Muscle of leg (tissue), 11 donors: ENCODE data around the gene ARL15. TPM values are rescaled to one million over a fixed set of nuclear protein-coding genes. Genes with fewer than 3 reads are reported as not detected.

ENCODE experiments used
- DNase-seq: peaks from one replicate; pipeline ENCODE4 v3.0.0; 2013
- H3K27ac ChIP-seq: one replicate; pipeline ENCODE4 v1.5.1; 2013; ENCODE audit warnings: mild to moderate bottlenecking, low read length, control low read depth
- H3K27me3 ChIP-seq: one replicate; pipeline ENCODE4 v1.6.1; 2013; ENCODE audit warnings: low read length; ENCODE audit not compliant: control insufficient read depth, insufficient read depth
- H3K36me3 ChIP-seq: one replicate; pipeline ENCODE4 v1.6.1; 2013; ENCODE audit warnings: low read length; ENCODE audit not compliant: control insufficient read depth, insufficient read depth
- H3K4me1 ChIP-seq: one replicate; pipeline ENCODE4 v1.6.1; 2013; ENCODE audit warnings: low read length; ENCODE audit not compliant: control insufficient read depth, insufficient read depth
- H3K4me3 ChIP-seq: one replicate; pipeline ENCODE4 v1.5.1; 2013; ENCODE audit warnings: low read length, control low read depth
- H3K9me3 ChIP-seq: replicated peaks from 2 replicates; pipeline ENCODE4 v1.6.1; 2013; ENCODE audit warnings: low read depth, low read length; ENCODE audit not compliant: control insufficient read depth
- WGBS: methylation state at CpG from one replicate; pipeline ENCODE4 v1.1.5; 2013; ENCODE audit warnings: missing lambda C conversion rate; ENCODE audit not compliant: insufficient coverage; 5-methylcytosine and 5-hydroxymethylcytosine counted together
- polyA plus RNA-seq, 8 donors: library from polyadenylated mRNA; unstranded; fragments of 120-200 nt; gene quantifications; one replicate each; pipeline versions ENCODE4 v1.2.1 to v1.2.3, GENCODE V29; 2013; ENCODE audit warnings: inconsistent platforms in 1 of 8, low replicate concordance in 1 of 8; ENCODE audit not compliant: insufficient read length in 8 of 8, insufficient read depth in 1 of 8
- total RNA-seq: library from RNA; stranded (reverse); fragments of 120-200 nt; gene quantifications from one replicate; pipeline ENCODE4 v1.2.4, GENCODE V29; 2013

The ARL15 gene
- total and polyA plus RNA-seq, 9 donors: 18.4 to 37.1 (median 23.8) TPM

GRCh38 chr5:54275361-54275760, 35.0 kb downstream of the ARL15 start:
- WGBS: no CpG with 5 or more reads among the region's 4 CpGs
- Histone ChIP-seq H3K27me3 (no peaks in the 10 kb centered on the region), H3K36me3 (peaks cover 3% of the 10 kb centered on the region), H3K9me3 (peaks cover 5% of the 10 kb centered on the region), H3K4me3 (no peak overlapping the region), H3K27ac (no peak overlapping the region), H3K4me1 (no peaks in the 10 kb centered on the region)
- DNase-seq: no peak

GRCh38 chr5:54274944-54275343, 35.4 kb downstream of the ARL15 start:
- no peak overlapping the region for H3K27ac ChIP-seq
- peaks cover 3% of the 10 kb centered on the region for H3K36me3 ChIP-seq
- H3K9me3 ChIP-seq: peaks cover 3% of the 10 kb centered on the region
- H3K27me3 ChIP-seq: no peaks in the 10 kb centered on the region
- H3K4me1 ChIP-seq: no peaks in the 10 kb centered on the region
- no peak for DNase-seq
- 92% methylated on average over 2 of the region's 2 CpGs for WGBS
- no peak overlapping the region for H3K4me3 ChIP-seq

- DNase-seq: no peak
- no peaks in the 10 kb centered on the region for H3K4me1 ChIP-seq
- no peaks in the 10 kb centered on the region for H3K36me3 ChIP-seq
- WGBS: 84% methylated on average over 4 of the region's 6 CpGs
- H3K4me3 ChIP-seq: no peak overlapping the region
- no peaks in the 10 kb centered on the region for H3K9me3 ChIP-seq
- H3K27me3 ChIP-seq: no peaks in the 10 kb centered on the region
- no peak overlapping the region for H3K27ac ChIP-seq
Measured at GRCh38 chr5:54273715-54274114, 36.7 kb downstream of the ARL15 start.

GRCh38 chr5:54272746-54273145, 37.6 kb downstream of the ARL15 start:
- WGBS: no CpG with 5 or more reads among the region's 1 CpG
- Histone ChIP-seq H3K4me1 (no peaks in the 10 kb centered on the region), H3K27me3 (no peaks in the 10 kb centered on the region), H3K9me3 (no peaks in the 10 kb centered on the region), H3K27ac (no peak overlapping the region), H3K4me3 (no peak overlapping the region), H3K36me3 (no peaks in the 10 kb centered on the region)
- DNase-seq: no peak

- no peak overlapping the region for H3K27ac ChIP-seq
- H3K27me3 ChIP-seq: no peaks in the 10 kb centered on the region
- H3K36me3 ChIP-seq: no peaks in the 10 kb centered on the region
- no peaks in the 10 kb centered on the region for H3K9me3 ChIP-seq
- H3K4me3 ChIP-seq: no peak overlapping the region
- no peak for DNase-seq
- WGBS: 85% methylated on average over 2 of the region's 6 CpGs
- no peaks in the 10 kb centered on the region for H3K4me1 ChIP-seq
Measured at GRCh38 chr5:54270326-54270725, 40.0 kb downstream of the ARL15 start.

- H3K36me3 ChIP-seq: no peaks in the 10 kb centered on the region
- H3K9me3 ChIP-seq: no peaks in the 10 kb centered on the region
- no peaks in the 10 kb centered on the region for H3K4me1 ChIP-seq
- no peak overlapping the region for H3K4me3 ChIP-seq
- no peaks in the 10 kb centered on the region for H3K27me3 ChIP-seq
- DNase-seq: no peak
- no peak overlapping the region for H3K27ac ChIP-seq
Measured at GRCh38 chr5:54264574-54264973, 45.8 kb downstream of the ARL15 start.

GRCh38 chr5:54263447-54263846, 46.9 kb downstream of the ARL15 start:
- Histone ChIP-seq H3K4me1 (no peaks in the 10 kb centered on the region), H3K27me3 (no peaks in the 10 kb centered on the region), H3K4me3 (no peak overlapping the region), H3K36me3 (no peaks in the 10 kb centered on the region), H3K27ac (no peak overlapping the region), H3K9me3 (no peaks in the 10 kb centered on the region)
- DNase-seq: no peak
- whole genome bisulfite sequencing: no CpG with 5 or more reads among the region's 1 CpG

- WGBS: no CpG with 5 or more reads among the region's 3 CpGs
- no peak overlapping the region for H3K27ac ChIP-seq
- DNase-seq: no peak
Measured at GRCh38 chr5:54261596-54261995, 48.8 kb downstream of the ARL15 start.

GRCh38 chr5:54259981-54260380, 50.4 kb downstream of the ARL15 start:
- no peak overlapping the region for H3K4me3 ChIP-seq
- DNase-seq: no peak
- no peaks in the 10 kb centered on the region for H3K4me1 ChIP-seq
- no peaks in the 10 kb centered on the region for H3K27me3 ChIP-seq
- H3K9me3 ChIP-seq: no peaks in the 10 kb centered on the region
- H3K36me3 ChIP-seq: no peaks in the 10 kb centered on the region
- no peak overlapping the region for H3K27ac ChIP-seq
- 73% methylated on average over 2 of the region's 4 CpGs for WGBS

More at GRCh38 chr5:54261596-54261995, 48.8 kb downstream of the ARL15 start:
- H3K4me3 ChIP-seq: no peak overlapping the region
- no peaks in the 10 kb centered on the region for H3K4me1 ChIP-seq
- no peaks in the 10 kb centered on the region for H3K27me3 ChIP-seq
- no peaks in the 10 kb centered on the region for H3K36me3 ChIP-seq
- H3K9me3 ChIP-seq: no peaks in the 10 kb centered on the region

- Histone ChIP-seq H3K9me3 (no peaks in the 10 kb centered on the region), H3K4me3 (no peak overlapping the region), H3K27me3 (no peaks in the 10 kb centered on the region), H3K36me3 (no peaks in the 10 kb centered on the region), H3K27ac (no peak overlapping the region), H3K4me1 (no peaks in the 10 kb centered on the region)
- no peak for DNase-seq
Measured at GRCh38 chr5:54259090-54259489, 51.3 kb downstream of the ARL15 start.

GRCh38 chr5:54257366-54258118, 52.8 kb downstream of the ARL15 start:
- Histone ChIP-seq H3K4me3 (no peak overlapping the region), H3K27me3 (no peaks in the 10 kb centered on the region), H3K4me1 (no peaks in the 10 kb centered on the region), H3K9me3 (no peaks in the 10 kb centered on the region), H3K27ac (no peak overlapping the region), H3K36me3 (no peaks in the 10 kb centered on the region)
- 73% methylated on average over 3 of the region's 6 CpGs for WGBS
- no peak for DNase-seq
